SU-DHL-6 (cell line): ENCODE results near the gene MED28.

Experiments used
- CTCF ChIP-seq: fragments of 200-600 bp; sonication (generic); IDR thresholded peaks from one replicate; pipeline ENCODE4 v1.5.1; 2017; ENCODE audit warnings: antibody characterized with exemption, mild to moderate bottlenecking, low read length, moderate library complexity; ENCODE audit not compliant: insufficient read depth, poor library complexity, severe bottlenecking
- EZH2phosphoT487 ChIP-seq: fragments of 200-600 bp; sonication (generic), shearing (Covaris generic); conservative IDR thresholded peaks from 2 replicates; pipeline ENCODE4 v1.6.1; 2018; ENCODE audit warnings: mild to moderate bottlenecking, antibody characterized with exemption, low read length, moderate library complexity, mixed read lengths

- TF ChIP-seq CTCF = no peak
- no peak for TF ChIP-seq EZH2phosphoT487
Observed at GRCh38 chr4:17614416-17615299, at the start of gene MED28.
